AG04450 (cell line): ENCODE measurements around the gene TSC22D1. TPM values are rescaled to one million over a fixed set of nuclear protein-coding genes. Genes with fewer than 3 reads are reported as not detected.

Experiments
- CTCF ChIA-PET: fragments of 300-600, 350-600 bp; formaldehyde crosslinking; extraction: SDS; loops from one replicate; lab custom pipeline; 2022; ENCODE audit warnings: antibody characterized with exemption, inconsistent platforms; lab: Charles Lee
- POLR2A ChIA-PET: fragments of 350-600 bp; formaldehyde crosslinking; extraction: SDS; loops from one replicate; lab custom pipeline; 2021; ENCODE audit warnings: antibody characterized with exemption, inconsistent platforms; lab: Yijun Ruan, JAX
- DNase-seq: peaks from one replicate; pipeline ENCODE4 v3.0.0-alpha.2; 2011; ENCODE audit warnings: low read depth, low spot score
- H3K27ac ChIP-seq: one replicate; pipeline ENCODE4 v1.5.1; 2012; ENCODE audit warnings: low read depth, low read length, control low read depth
- H3K27me3 ChIP-seq: one replicate; pipeline ENCODE4 v1.6.0; 2012; ENCODE audit warnings: low read length; ENCODE audit not compliant: control insufficient read depth, insufficient read depth
- H3K4me3 ChIP-seq: 2 replicates; pipeline ENCODE4 v1.5.1; 2011; ENCODE audit warnings: mild to moderate bottlenecking, low read depth, low read length, control low read depth
- H3K9me3 ChIP-seq: 2 replicates; pipeline ENCODE4 v1.5.1; 2012; ENCODE audit warnings: low read length; ENCODE audit not compliant: control insufficient read depth, insufficient read depth
- CTCF ChIP-seq: IDR thresholded peaks from 2 replicates; pipeline ENCODE4 v1.5.1; 2011; ENCODE audit warnings: low read depth, low read length, control low read depth, inconsistent platforms
- polyA plus RNA-seq: library from polyadenylated mRNA; depleted of rRNA; stranded (reverse); fragments of >200 nt; gene quantifications from 2 replicates; pipeline ENCODE4 v1.2.3, GENCODE V29; 2011

The TSC22D1 gene
- polyA plus RNA-seq, 1 experiment = 77.3 TPM

GRCh38 chr13:44393391-44393790, 182.7 kb downstream of the TSC22D1 start:
- H3K9me3 ChIP-seq = no peaks in the 10 kb centered on the region
- CTCF ChIA-PET = no interaction called here
- POLR2A ChIA-PET = no interaction called here
- no peak overlapping the region for H3K4me3 ChIP-seq
- TF ChIP-seq CTCF = no peak
- H3K27ac ChIP-seq = no peak overlapping the region
- no peaks in the 10 kb centered on the region for H3K27me3 ChIP-seq
- no peak for DNase-seq

- Histone ChIP-seq H3K27me3 (no peaks in the 10 kb centered on the region), H3K27ac (no peak overlapping the region), H3K9me3 (no peaks in the 10 kb centered on the region), H3K4me3 (no peak overlapping the region)
- TF ChIP-seq CTCF = no peak
- ChIA-PET POLR2A (no interaction called here), CTCF (no interaction called here)
- DNase-seq = no peak
Measured at GRCh38 chr13:44389876-44390275, 186.3 kb downstream of the TSC22D1 start.

GRCh38 chr13:44389060-44389666, 187.0 kb downstream of the TSC22D1 start:
- Histone ChIP-seq H3K9me3 (no peaks in the 10 kb centered on the region), H3K27me3 (no peaks in the 10 kb centered on the region), H3K4me3 (no peak overlapping the region), H3K27ac (no peak overlapping the region)
- TF ChIP-seq CTCF = no peak
- POLR2A ChIA-PET = no interaction called here
- CTCF ChIA-PET = no interaction called here
- DNase-seq = no peak

GRCh38 chr13:44388427-44389059, 187.6 kb downstream of the TSC22D1 start:
- no peak overlapping the region for H3K4me3 ChIP-seq
- H3K27me3 ChIP-seq = no peaks in the 10 kb centered on the region
- no peak for TF ChIP-seq CTCF
- no peak for DNase-seq
- H3K27ac ChIP-seq = no peak overlapping the region
- POLR2A ChIA-PET = no interaction called here
- no peaks in the 10 kb centered on the region for H3K9me3 ChIP-seq
- CTCF ChIA-PET = no interaction called here

GRCh38 chr13:44386913-44387556, 189.1 kb downstream of the TSC22D1 start:
- H3K27me3 ChIP-seq = no peaks in the 10 kb centered on the region
- no peak for DNase-seq
- H3K4me3 ChIP-seq = no peak overlapping the region
- CTCF ChIA-PET = no interaction called here
- POLR2A ChIA-PET = no interaction called here
- H3K27ac ChIP-seq = no peak overlapping the region
- H3K9me3 ChIP-seq = no peaks in the 10 kb centered on the region
- TF ChIP-seq CTCF = no peak
